Dendritic cell treated with granulocyte-macrophage colony-stimulating factor and Interleukin-4, amounts not matched to agents 40 ng/mL and 50 ng/mL, for 4 days (primary cell): ENCODE data around the gene SLX4IP.
A peak's percentile ranks its signal among the peaks of the same experiment; 100 is the strongest.

Source experiments
- H3K27ac Mint-ChIP-seq: one replicate; pipeline ENCODE4 v1.8.0; 2022; ENCODE audit warnings: mild to moderate bottlenecking, mixed read lengths
- H3K27me3 Mint-ChIP-seq: one replicate; pipeline ENCODE4 v1.8.0; 2022; ENCODE audit warnings: mild to moderate bottlenecking, mixed read lengths
- H3K36me3 Mint-ChIP-seq: one replicate; pipeline ENCODE4 v1.8.0; 2022; ENCODE audit warnings: low read depth, mixed read lengths
- H3K4me1 Mint-ChIP-seq: one replicate; pipeline ENCODE4 v1.8.0; 2022; ENCODE audit warnings: low read depth, mixed read lengths
- H3K4me3 Mint-ChIP-seq: one replicate; pipeline ENCODE4 v1.8.0; 2022; ENCODE audit warnings: mild to moderate bottlenecking, moderate library complexity, mixed read lengths
- H3K9me3 Mint-ChIP-seq: one replicate; pipeline ENCODE4 v1.8.0; 2022; ENCODE audit warnings: mixed read lengths
- intact Hi-C: fragments of 100-400 bp; cut with micrococcal nuclease; formaldehyde crosslinking; loops from one replicate; pipeline ENCODE4 v1.15.0; 2022

SLX4IP gene

DNA sequence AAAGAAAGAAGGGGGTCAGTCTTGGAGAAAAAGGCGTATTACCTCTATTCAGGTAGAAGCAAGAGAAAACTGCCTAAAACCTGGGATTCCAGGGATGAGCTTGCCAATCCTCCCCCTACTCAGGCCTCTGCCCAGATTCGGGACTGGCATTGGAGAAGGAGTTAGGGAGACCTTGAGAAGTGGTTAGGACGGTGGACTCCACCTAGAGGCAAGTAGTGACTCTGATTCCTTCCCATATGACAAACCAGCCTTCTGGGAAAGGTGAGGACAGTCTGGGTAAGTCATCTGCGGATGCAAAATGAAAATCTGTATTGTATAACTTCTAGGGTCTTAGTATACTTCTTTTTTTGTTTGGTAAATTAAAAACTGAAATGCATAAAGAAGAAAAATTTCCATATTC lies 43.8 kb downstream of the SLX4IP start:
- Mint-ChIP-seq H3K4me3 (no peak overlapping the region), H3K4me1 (peaks cover 32% of the 10 kb centered on the region), H3K9me3 (no peaks in the 10 kb centered on the region), H3K36me3 (no peaks in the 10 kb centered on the region), H3K27me3 (no peaks in the 10 kb centered on the region), H3K27ac (peak overlapping the region; percentile 86)
- intact Hi-C loops, result no loop called here

DNA sequence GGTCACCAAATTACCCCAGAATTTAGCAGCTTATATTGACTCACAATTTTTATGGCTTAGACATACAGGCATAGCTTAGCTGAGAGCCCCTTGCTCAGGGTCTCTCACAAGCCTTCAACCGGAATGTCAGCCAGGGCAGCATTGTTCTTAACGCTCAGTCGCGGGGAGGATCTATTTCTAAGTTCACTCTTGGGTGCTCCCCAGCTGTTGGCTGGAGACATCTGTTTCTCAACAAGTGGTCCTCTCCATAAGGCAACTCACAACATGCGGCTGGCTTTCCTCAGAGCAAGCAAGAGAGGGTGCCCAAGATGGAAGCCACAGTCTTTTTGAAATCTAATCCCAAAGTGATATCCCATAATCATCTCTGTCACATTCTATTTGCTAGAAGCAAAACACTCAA lies 46.6 kb downstream of the SLX4IP start:
- Mint-ChIP-seq H3K4me3 (no peak overlapping the region), H3K27me3 (no peaks in the 10 kb centered on the region), H3K36me3 (no peaks in the 10 kb centered on the region), H3K9me3 (no peaks in the 10 kb centered on the region), H3K27ac (peak overlapping the region; percentile 50), H3K4me1 (peaks cover 26% of the 10 kb centered on the region)
- intact Hi-C loops, result no loop called here

DNA sequence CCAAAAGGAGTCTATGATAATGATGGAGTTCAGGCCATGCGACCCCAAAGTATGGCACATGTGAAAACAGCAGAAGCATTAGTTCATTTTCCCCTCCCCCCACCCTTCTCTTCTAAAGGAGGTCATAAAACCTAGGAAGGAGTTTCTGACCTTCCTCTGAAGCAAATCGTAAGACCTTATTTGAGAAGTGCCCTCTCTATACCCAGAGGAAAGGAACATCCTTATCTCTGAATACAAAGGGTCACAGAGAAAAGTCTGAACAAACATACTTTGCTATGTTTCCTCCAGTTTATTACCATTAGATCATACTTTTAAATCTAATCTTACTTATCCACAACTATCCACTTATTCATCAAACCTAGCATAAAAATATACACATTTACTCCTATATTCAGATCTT lies 48.6 kb downstream of the SLX4IP start:
- intact Hi-C loops, result no loop called here
- no peak overlapping the region for H3K4me3 Mint-ChIP-seq
- no peaks in the 10 kb centered on the region for H3K36me3 Mint-ChIP-seq
- peak overlapping the region; percentile 15 for H3K27ac Mint-ChIP-seq
- peaks cover 42% of the 10 kb centered on the region for H3K4me1 Mint-ChIP-seq
- no peaks in the 10 kb centered on the region for H3K9me3 Mint-ChIP-seq
- H3K27me3 Mint-ChIP-seq, result no peaks in the 10 kb centered on the region

DNA sequence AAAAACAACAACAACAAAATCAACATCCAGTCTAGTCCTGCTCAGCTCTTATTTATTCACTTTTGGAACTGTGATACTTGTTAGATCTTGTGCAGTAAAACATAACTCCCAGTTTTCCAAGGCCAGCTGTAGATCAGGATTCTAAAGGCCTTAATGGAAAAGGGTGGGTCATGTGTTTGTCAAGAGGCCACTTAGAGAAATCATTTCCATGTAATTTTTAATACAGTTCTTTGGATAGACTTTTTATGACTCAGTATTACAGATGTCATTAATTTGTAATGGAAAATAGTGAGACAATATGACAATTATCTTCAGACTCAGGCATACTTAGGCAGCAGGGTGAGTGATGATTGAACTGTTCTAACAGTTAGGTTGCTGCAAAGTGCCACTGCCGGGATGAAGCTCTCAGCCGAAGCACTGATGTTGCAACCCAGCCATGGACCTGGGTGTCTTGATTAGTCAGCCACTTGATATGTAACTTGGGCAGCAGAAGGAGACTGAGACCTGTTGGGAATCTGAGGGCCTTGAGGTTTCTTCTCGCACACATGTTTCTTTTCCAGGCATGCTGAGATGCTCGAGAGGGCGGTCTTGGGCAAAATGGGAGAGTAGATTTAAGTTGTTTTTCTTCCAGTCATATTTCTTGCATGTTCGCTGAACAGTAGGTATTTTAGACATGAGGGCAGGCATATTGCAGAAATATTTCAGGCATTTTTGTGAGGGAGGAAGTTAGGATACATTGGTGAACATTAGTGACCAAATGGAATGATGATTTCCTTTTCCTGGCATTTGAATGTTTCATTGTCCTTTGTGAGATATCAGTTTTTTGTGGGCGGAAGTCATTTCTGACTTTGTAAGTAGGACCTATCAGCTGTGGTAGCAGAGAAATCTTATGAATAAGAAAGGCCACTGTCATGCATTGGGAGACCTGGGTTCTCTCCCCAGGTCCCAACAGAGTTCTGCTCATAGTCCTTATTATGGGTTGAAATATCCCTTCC lies 52.3 kb downstream of the SLX4IP start:
- Mint-ChIP-seq H3K36me3 (no peaks in the 10 kb centered on the region), H3K27ac (peak overlapping the region; percentile 81), H3K27me3 (no peaks in the 10 kb centered on the region), H3K9me3 (no peaks in the 10 kb centered on the region), H3K4me3 (no peak overlapping the region), H3K4me1 (peaks cover 69% of the 10 kb centered on the region)
- intact Hi-C loops, result loop anchor here (1.0 to 5.0 kb wide), 2 partner anchors 52 to 55 kb away; partner anchors contain the start of gene SLX4IP

DNA sequence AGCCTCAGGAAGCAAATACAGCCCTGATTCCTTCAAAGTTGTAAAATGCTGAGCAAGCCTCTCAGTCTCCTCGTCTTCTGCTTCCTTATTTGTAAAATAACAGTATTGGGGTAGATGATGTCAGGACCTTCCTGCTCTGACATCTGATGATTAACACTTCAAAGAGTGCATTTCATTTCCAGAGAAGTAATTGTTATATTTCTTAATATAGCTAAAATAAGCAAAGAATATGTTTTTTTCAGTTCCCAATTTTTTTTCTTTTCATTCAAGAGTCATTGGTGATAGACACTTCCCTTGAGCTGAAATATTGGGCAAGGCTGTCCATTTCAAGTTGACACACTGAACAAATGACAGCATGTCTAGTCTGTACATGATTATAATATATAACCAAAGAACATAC lies 53.4 kb downstream of the SLX4IP start:
- H3K9me3 Mint-ChIP-seq, result no peaks in the 10 kb centered on the region
- H3K4me1 Mint-ChIP-seq, result peaks cover 67% of the 10 kb centered on the region
- no peaks in the 10 kb centered on the region for H3K27me3 Mint-ChIP-seq
- H3K4me3 Mint-ChIP-seq, result no peak overlapping the region
- H3K27ac Mint-ChIP-seq, result peak overlapping the region; percentile 81
- no peaks in the 10 kb centered on the region for H3K36me3 Mint-ChIP-seq
- intact Hi-C loops, result loop anchor here (1.0 to 5.0 kb wide), 2 partner anchors 53 to 54 kb away; partner anchors contain the start of gene SLX4IP

DNA sequence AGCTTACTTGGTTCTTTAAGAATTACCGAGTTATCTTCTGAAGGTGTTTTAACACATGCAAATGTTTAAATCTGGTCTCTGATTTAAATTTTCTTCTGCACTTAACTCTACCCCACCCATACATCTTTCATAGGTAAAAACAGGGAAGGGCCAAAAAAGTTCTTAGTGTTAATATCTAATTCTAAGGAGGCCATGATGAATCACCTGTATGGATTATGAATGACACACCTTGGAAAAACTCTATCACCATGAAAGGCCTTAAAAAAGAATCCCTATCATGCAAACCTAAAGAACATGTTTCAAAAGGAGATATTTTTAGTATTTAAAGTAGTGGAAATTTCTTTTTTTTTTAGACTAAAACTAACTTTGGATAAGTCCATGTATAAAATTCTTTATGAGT lies 54.7 kb downstream of the SLX4IP start:
- no peaks in the 10 kb centered on the region for H3K36me3 Mint-ChIP-seq
- H3K4me1 Mint-ChIP-seq, result peaks cover 69% of the 10 kb centered on the region
- H3K27me3 Mint-ChIP-seq, result no peaks in the 10 kb centered on the region
- H3K4me3 Mint-ChIP-seq, result no peak overlapping the region
- H3K9me3 Mint-ChIP-seq, result no peaks in the 10 kb centered on the region
- H3K27ac Mint-ChIP-seq, result peak overlapping the region; percentile 81
- intact Hi-C loops, result loop anchor here (5.0 kb wide), 1 partner anchor 52 kb away; no protein-coding TSS in a partner anchor

DNA sequence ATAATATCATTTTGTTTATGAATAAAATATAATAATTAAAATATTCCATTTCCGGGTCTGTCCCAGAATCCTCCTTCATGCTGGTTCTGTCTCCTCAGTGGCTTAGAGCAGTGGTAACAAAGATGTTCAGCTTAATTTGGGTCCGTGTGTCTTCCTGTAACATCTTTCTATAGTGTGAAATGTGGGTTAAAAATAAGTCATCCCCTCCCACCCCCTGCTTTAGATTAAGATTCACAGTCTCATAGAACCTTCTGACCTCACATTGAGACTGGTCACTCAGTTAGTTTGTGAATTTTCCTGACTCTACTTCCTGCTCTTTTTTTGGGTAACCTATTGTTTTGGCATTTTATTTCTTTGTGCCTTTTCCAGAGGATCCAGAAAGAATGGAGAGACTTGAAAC lies 55.2 kb downstream of the SLX4IP start:
- no peak overlapping the region for H3K4me3 Mint-ChIP-seq
- peaks cover 67% of the 10 kb centered on the region for H3K4me1 Mint-ChIP-seq
- intact Hi-C loops, result no loop called here
- no peaks in the 10 kb centered on the region for H3K36me3 Mint-ChIP-seq
- no peaks in the 10 kb centered on the region for H3K9me3 Mint-ChIP-seq
- H3K27me3 Mint-ChIP-seq, result no peaks in the 10 kb centered on the region
- peak overlapping the region; percentile 39 for H3K27ac Mint-ChIP-seq

DNA sequence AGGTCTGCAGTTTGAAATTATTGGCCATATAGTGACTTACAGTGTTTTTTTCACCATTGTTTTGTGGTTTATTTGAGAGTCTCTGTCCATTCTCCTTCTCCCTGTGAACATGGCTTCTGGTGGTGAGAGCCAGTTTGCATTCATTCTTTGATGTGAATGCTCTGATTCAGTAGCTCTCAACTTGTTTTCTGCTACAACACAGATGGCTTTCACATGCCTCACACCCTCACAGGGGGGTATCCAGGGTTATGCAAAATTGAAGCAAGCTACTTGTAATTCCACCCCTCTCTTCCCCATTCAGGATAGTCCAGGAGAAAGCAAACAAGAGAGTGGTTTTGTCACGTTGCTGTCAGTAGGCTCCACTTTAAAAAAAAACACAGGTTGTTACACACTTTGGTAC lies 55.6 kb downstream of the SLX4IP start:
- Mint-ChIP-seq H3K4me3 (no peak overlapping the region), H3K36me3 (no peaks in the 10 kb centered on the region), H3K27ac (peak overlapping the region; percentile 39), H3K27me3 (no peaks in the 10 kb centered on the region), H3K9me3 (no peaks in the 10 kb centered on the region), H3K4me1 (peaks cover 63% of the 10 kb centered on the region)
- intact Hi-C loops, result no loop called here

DNA sequence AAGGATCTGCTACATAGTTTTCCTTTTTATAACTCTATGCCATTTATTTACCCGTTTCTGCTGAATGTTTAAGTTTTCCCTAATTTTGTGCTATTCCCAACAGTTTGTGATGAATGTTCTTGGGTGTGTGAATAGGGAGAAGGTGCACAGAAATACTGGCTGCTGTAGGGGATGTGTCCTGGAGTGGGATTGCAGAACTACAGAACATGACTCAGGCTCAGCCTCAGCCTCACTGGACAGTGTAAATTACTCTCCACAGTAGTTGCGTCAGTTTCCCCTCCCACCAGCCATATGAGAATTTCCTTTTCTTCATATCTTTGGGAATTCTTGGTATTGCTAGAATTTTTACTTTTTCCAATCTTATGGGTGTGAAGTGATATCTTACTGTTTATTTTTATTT lies 57.0 kb downstream of the SLX4IP start:
- peaks cover 58% of the 10 kb centered on the region for H3K4me1 Mint-ChIP-seq
- no peak overlapping the region for H3K4me3 Mint-ChIP-seq
- intact Hi-C loops, result no loop called here
- H3K27ac Mint-ChIP-seq, result peak overlapping the region; percentile 39
- no peaks in the 10 kb centered on the region for H3K9me3 Mint-ChIP-seq
- no peaks in the 10 kb centered on the region for H3K36me3 Mint-ChIP-seq
- H3K27me3 Mint-ChIP-seq, result no peaks in the 10 kb centered on the region

DNA sequence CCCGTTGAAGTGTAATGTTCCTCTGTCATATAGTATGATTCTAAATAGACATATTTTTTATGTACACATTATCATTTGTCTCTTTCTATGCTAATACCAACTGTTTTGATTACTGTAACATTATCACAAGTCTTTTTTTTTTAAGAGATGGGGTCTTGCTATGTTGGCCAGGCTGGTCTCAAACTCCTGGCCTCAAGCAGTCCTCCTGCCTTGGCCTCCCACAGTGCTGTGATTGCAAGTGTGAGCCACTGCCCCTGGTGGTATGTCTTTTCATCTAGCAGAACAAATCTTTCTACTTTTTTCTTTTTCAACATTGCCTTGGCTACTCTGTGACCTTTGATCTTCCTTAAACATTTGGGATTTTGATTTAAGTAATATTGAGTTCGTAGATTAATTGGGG lies 57.7 kb downstream of the SLX4IP start:
- no peak overlapping the region for H3K4me3 Mint-ChIP-seq
- no peak overlapping the region for H3K27ac Mint-ChIP-seq
- peaks cover 54% of the 10 kb centered on the region for H3K4me1 Mint-ChIP-seq
- intact Hi-C loops, result no loop called here
- no peaks in the 10 kb centered on the region for H3K9me3 Mint-ChIP-seq
- no peaks in the 10 kb centered on the region for H3K27me3 Mint-ChIP-seq
- H3K36me3 Mint-ChIP-seq, result no peaks in the 10 kb centered on the region

DNA sequence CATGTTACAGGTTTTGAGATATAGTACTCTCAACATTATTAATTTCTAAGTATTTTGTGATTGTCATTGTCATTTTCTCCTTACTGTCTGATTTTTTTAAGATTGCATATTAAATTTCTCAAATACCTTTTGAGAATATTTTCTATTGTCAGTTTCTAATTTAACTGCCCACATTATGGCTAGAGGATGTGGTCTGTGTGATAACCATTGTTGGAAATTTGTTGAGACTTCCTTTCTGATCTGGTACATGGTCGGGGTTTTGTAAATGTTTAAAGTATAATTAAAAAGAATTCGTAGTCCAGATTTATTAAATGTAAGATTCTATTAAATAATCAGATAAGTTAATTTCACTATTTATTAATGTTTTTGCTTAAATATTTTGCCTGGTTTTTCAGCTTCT lies 60.1 kb downstream of the SLX4IP start:
- Mint-ChIP-seq H3K27ac (no peak overlapping the region), H3K4me1 (peaks cover 44% of the 10 kb centered on the region), H3K4me3 (no peak overlapping the region), H3K36me3 (no peaks in the 10 kb centered on the region), H3K9me3 (no peaks in the 10 kb centered on the region), H3K27me3 (no peaks in the 10 kb centered on the region)
- intact Hi-C loops, result no loop called here

DNA sequence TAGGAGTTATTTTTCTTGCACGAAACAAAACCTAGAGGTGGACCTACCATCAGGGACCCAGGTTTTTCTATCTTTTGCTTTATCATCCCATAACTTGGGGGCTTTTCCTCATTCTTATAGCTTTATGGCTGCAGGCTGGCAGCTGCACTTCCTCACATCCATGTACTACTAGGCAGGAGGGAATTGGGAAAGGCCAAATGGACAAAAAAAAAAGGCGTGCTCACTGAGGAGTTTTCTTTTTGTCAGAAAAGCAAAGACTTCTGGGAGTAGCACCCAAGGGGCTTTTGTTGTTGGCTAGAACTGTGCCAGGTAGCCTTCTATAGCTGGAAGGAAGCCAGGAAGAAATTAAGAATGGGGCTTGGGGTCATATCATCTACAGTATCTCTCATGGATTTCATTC lies 61.4 kb downstream of the SLX4IP start:
- H3K9me3 Mint-ChIP-seq, result no peaks in the 10 kb centered on the region
- intact Hi-C loops, result no loop called here
- H3K4me3 Mint-ChIP-seq, result no peak overlapping the region
- no peaks in the 10 kb centered on the region for H3K27me3 Mint-ChIP-seq
- peaks cover 35% of the 10 kb centered on the region for H3K4me1 Mint-ChIP-seq
- H3K36me3 Mint-ChIP-seq, result no peaks in the 10 kb centered on the region
- no peak overlapping the region for H3K27ac Mint-ChIP-seq

DNA sequence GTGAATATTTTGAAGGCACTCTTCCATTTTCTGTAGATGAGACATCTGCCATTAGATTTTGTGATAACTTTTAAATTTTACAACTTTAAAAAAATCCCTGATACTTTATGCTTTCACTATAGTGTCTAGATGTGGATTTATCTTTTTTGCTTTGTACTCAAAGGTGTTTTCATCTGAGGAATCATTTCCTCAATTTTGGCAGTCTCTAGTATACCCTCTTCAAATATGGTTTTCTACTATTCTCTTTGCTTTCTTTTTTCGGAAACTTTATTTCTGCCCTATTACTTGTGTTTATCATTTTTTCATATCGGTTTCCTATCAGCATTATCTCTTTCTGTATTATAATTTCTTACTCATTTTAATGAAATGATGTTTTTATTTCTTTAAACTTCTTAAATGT lies 62.2 kb downstream of the SLX4IP start:
- Mint-ChIP-seq H3K9me3 (no peaks in the 10 kb centered on the region), H3K27ac (no peak overlapping the region), H3K4me3 (no peak overlapping the region)

DNA sequence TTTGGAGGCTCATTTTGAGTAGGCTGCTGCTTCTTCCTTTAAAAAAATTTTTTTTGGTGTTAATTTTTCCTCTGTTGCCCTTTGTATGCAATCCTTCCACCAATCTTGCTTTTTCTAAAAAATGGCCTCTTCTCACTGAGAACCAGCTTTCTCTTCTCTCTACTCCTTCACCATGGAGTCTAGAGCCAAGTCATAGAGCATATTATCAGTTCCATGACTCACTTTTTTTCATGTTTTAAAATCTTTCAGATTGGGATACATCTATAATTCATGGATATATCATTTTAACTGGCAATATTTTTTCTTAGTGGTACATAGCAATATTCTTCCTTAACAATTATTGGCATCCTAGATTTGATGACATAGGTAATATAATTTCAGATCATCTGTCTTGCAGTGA lies 62.7 kb downstream of the SLX4IP start:
- H3K4me1 Mint-ChIP-seq, result peaks cover 41% of the 10 kb centered on the region
- no peaks in the 10 kb centered on the region for H3K36me3 Mint-ChIP-seq
- H3K4me3 Mint-ChIP-seq, result no peak overlapping the region
- H3K9me3 Mint-ChIP-seq, result no peaks in the 10 kb centered on the region
- peak overlapping the region; percentile 12 for H3K27ac Mint-ChIP-seq
- H3K27me3 Mint-ChIP-seq, result no peaks in the 10 kb centered on the region
- intact Hi-C loops, result no loop called here

More for the DNA sequence above, 62.2 kb downstream of the SLX4IP start:
- H3K4me1 Mint-ChIP-seq, result peaks cover 38% of the 10 kb centered on the region
- no peaks in the 10 kb centered on the region for H3K27me3 Mint-ChIP-seq
- H3K36me3 Mint-ChIP-seq, result no peaks in the 10 kb centered on the region
- intact Hi-C loops, result no loop called here
